ENCODE results near the gene NKAPL.

NKAPL gene

DNA sequence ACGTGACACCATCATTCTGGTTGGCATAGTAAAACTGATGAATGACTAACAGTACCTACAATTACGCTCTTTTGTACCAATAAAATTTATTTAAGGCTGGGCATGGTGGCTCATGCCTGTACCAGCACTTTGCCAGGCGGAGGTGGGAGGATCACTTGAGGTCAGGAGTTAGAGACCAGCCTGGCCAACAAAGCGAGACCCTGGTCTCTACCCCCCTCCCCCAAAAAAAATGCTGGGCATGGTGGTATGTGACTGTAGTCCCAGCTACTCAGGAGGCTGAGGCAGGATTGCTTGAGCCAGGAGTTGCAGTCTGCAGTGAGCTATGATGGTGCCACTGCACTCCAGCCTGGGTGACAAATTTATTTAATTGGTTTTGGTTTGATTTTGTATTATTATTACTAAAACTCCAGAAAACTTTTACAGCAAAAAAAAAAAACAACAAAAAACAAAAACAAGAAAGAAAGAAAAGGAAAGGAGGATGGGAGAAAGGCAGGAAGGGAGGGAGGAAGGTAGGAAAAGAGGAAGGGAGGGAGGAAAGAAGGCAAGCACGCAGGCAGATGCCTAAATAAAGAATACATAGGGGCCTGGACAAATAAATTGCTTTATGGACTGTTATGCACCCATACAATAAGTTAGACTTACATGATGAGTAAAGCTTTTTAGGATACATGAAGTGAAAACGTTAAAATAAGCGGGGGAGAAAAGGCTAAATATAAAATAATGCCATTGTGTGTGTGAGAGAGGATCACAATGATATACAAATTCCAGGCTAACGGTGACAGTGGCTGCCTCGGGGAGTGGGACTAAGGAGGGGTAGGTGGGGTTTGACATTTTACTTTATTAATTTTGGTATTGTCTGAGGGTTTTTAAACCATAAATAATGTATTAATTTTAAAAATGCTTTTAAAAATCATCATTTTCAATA lies 34.7 kb upstream of the NKAPL start:
- H3K4me3 ChIP-seq (ENCODE audit: low read depth, low read length), result peak overlapping the region; percentile 93
- TF ChIP-seq, protein P1, sequence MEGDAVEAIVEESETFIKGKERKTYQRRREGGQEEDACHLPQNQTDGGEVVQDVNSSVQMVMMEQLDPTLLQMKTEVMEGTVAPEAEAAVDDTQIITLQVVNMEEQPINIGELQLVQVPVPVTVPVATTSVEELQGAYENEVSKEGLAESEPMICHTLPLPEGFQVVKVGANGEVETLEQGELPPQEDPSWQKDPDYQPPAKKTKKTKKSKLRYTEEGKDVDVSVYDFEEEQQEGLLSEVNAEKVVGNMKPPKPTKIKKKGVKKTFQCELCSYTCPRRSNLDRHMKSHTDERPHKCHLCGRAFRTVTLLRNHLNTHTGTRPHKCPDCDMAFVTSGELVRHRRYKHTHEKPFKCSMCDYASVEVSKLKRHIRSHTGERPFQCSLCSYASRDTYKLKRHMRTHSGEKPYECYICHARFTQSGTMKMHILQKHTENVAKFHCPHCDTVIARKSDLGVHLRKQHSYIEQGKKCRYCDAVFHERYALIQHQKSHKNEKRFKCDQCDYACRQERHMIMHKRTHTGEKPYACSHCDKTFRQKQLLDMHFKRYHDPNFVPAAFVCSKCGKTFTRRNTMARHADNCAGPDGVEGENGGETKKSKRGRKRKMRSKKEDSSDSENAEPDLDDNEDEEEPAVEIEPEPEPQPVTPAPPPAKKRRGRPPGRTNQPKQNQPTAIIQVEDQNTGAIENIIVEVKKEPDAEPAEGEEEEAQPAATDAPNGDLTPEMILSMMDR (IDR thresholded peaks at IDR 0.05; ENCODE audit: low read depth, low read length), result no peak
- TF ChIP-seq, protein P2, sequence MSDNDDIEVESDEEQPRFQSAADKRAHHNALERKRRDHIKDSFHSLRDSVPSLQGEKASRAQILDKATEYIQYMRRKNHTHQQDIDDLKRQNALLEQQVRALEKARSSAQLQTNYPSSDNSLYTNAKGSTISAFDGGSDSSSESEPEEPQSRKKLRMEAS (IDR thresholded peaks at IDR 0.05; ENCODE audit: low read depth, low read length), result no peak
- TF ChIP-seq POLR2A (IDR thresholded peaks at IDR 0.05; ENCODE audit: extremely low read depth, insufficient read length), result no peak
- no peak for TF ChIP-seq MYC (IDR thresholded peaks at IDR 0.05; ENCODE audit: low read depth, low read length)
- no peak for DNase-seq (ENCODE audit: low read depth)

DNA sequence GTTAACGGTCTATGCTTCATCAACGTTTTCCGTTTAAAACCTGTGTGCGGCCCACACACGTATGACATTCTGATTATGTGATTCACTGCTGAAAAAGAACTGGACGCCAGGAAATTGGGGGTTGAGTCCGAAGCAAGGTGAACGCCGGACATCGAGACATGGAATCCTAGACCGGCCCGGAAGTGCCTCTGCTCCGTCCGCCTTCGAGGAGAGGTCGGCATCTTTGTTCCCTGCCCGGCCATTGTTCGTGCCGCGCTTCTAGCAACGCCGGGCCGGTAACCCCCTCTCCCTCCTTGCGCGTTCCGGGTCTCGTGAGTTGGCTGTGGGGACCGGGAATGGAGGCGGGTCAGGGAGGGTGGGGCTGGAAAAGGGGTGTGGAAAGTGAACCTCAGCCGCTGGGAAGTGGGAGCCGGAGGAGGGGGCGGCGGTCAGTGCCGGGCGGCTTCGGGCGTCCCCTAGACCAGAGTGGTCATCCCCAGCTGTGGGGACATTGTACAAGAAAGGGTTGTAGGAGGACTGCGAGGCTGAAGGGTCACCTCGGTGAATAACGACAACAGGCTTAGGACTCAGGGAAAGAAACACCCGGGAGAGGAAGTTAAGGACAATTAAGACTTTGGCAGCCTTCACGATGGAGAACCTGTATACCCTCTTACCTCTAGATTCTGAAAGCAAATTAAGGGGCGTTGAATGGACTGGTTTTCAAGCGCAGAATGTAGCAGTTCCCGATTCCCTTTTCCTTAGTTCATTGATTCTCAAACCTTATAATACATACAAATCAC lies 33.9 kb upstream of the NKAPL start, which contains the start of gene ZSCAN9:
TSS of gene ZSCAN9 (plus strand) at position 220 of the 779 bp plus-strand sequence. CDS start 1,810 bp downstream, outside the sequence.
- peak; percentile 52 for TF ChIP-seq POLR2A (IDR thresholded peaks at IDR 0.05; ENCODE audit: extremely low read depth, insufficient read length)
- no peak for TF ChIP-seq MYC (IDR thresholded peaks at IDR 0.05; ENCODE audit: low read depth, low read length)
- peak within 1 kb of the TSS; percentile 93 for H3K4me3 ChIP-seq (ENCODE audit: low read depth, low read length)
- peak; percentile 90 for DNase-seq (ENCODE audit: low read depth)

DNA sequence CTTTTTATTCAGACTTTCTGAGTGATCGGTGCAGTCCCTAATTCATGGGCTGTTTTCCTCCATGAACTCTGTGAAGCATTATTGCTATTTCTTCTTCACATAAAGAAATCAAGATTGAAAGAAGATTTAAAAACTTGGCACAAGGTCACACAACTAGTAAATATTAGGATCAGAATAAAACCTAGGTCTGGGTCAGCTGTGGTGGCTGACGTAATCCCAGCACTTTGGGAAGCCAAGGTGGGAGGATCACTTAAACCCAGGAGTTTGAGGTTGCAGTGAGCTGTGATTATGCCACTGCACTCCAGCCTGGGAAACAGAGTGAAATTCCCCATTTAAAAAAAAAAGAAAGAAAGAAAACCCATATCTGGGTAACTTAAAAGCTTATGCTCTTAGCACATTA lies 32.6 kb upstream of the NKAPL start:
- peak overlapping the region; percentile 93 for H3K4me3 ChIP-seq (ENCODE audit: low read depth, low read length)
- no peak for DNase-seq (ENCODE audit: low read depth)
- TF ChIP-seq POLR2A (IDR thresholded peaks at IDR 0.05; ENCODE audit: extremely low read depth, insufficient read length) (no peak), MYC (IDR thresholded peaks at IDR 0.05; ENCODE audit: low read depth, low read length) (no peak)
- TF ChIP-seq, protein P2 (IDR thresholded peaks at IDR 0.05; ENCODE audit: low read depth, low read length), result no peak
- TF ChIP-seq, protein P1 (IDR thresholded peaks at IDR 0.05; ENCODE audit: low read depth, low read length), result no peak

GRCh38 chr6:28232785-28233184 lies 26.3 kb upstream of the NKAPL start:
- no peak for DNase-seq (ENCODE audit: low read depth)
- H3K4me3 ChIP-seq (ENCODE audit: low read depth, low read length), result no peak overlapping the region
- TF ChIP-seq MYC (IDR thresholded peaks at IDR 0.05; ENCODE audit: low read depth, low read length) (no peak), POLR2A (IDR thresholded peaks at IDR 0.05; ENCODE audit: extremely low read depth, insufficient read length) (no peak)
- TF ChIP-seq, protein P2 (IDR thresholded peaks at IDR 0.05; ENCODE audit: low read depth, low read length), result no peak
- TF ChIP-seq, protein P1 (IDR thresholded peaks at IDR 0.05; ENCODE audit: low read depth, low read length), result no peak

GRCh38 chr6:28235912-28236452 lies 23.1 kb upstream of the NKAPL start:
- TF ChIP-seq MYC (IDR thresholded peaks at IDR 0.05; ENCODE audit: low read depth, low read length) (no peak), POLR2A (IDR thresholded peaks at IDR 0.05; ENCODE audit: extremely low read depth, insufficient read length) (no peak)
- TF ChIP-seq, protein P2 (IDR thresholded peaks at IDR 0.05; ENCODE audit: low read depth, low read length), result no peak
- TF ChIP-seq, protein P1 (IDR thresholded peaks at IDR 0.05; ENCODE audit: low read depth, low read length), result no peak
- no peak overlapping the region for H3K4me3 ChIP-seq (ENCODE audit: low read depth, low read length)
- peak; percentile 38 for DNase-seq (ENCODE audit: low read depth)
